ENCODE measurements around the gene MEF2A.

- no peak for TF ChIP-seq CTCF (IDR thresholded peaks at IDR 0.05; ENCODE audit: low read length)
- TF ChIP-seq EZH2 (IDR thresholded peaks at IDR 0.05; ENCODE audit: borderline replicate concordance, low read length): no peak
Observed at GRCh38 chr15:99582508-99582960, 16.8 kb downstream of the MEF2A start.

Measured in OCI-LY1 (cell line).